Gastrocnemius medialis (tissue), 4 donors: ENCODE measurements around the gene XIRP1. TPM values are rescaled to one million over a fixed set of nuclear protein-coding genes. Genes with fewer than 3 reads are reported as not detected.

Source experiments
- ATAC-seq, 2 donors: fragments of 150-250 bp; one replicate each; pipeline ENCODE4 v1.9.1; 2016
- DNase-seq, 2 donors: peaks; one replicate each; pipeline ENCODE4 v3.0.0-alpha.2; 2019
- H3K27ac ChIP-seq, 4 donors: fragments of 200-600 bp; sonication (generic); 1 replicate in 1 of 4; 2 replicates in 3 of 4; pipeline ENCODE4 v1.5.1; 2016 to 2018; ENCODE audit warnings: mild to moderate bottlenecking in 2 of 4, moderate library complexity in 1 of 4
- H3K27me3 ChIP-seq, 3 donors: fragments of 200-600 bp; sonication (generic) in 2 of 3; 1 replicate in 1 of 3; 2 replicates in 2 of 3; pipeline versions ENCODE4 v1.5.1 to v1.6.0; 2016 to 2019; ENCODE audit warnings: mild to moderate bottlenecking in 1 of 3, moderate library complexity in 1 of 3
- H3K36me3 ChIP-seq, 2 donors: fragments of 200-600 bp; sonication (generic) in 1 of 2; one replicate each; pipeline ENCODE4 v1.5.1; 2017 to 2018
- H3K4me1 ChIP-seq, 2 donors: fragments of 200-600 bp; sonication (generic) in 1 of 2; one replicate each; pipeline ENCODE4 v1.5.1; 2016 to 2017; ENCODE audit warnings: mild to moderate bottlenecking in 2 of 2
- H3K4me3 ChIP-seq, 4 donors: fragments of 200-600 bp; sonication (generic) in 3 of 4; 1 replicate in 1 of 4; 2 replicates in 3 of 4; pipeline ENCODE4 v1.5.1; 2016 to 2019; ENCODE audit warnings: mild to moderate bottlenecking in 2 of 4
- H3K9me3 ChIP-seq, 3 donors: fragments of 200-600 bp; sonication (generic) in 2 of 3; 1 replicate in 1 of 3; 2 replicates in 2 of 3; pipeline ENCODE4 v1.5.1; 2016 to 2019
- POLR2A ChIP-seq, 2 donors: fragments of 450-650 bp; IDR thresholded peaks; one replicate each; pipeline ENCODE4 v1.6.1; 2017; ENCODE audit warnings: antibody characterized with exemption in 2 of 2, mild to moderate bottlenecking in 2 of 2, moderate library complexity in 2 of 2
- in situ Hi-C, 4 donors: fragments of 200-750 bp; cut with MboI; loops; one replicate each; pipeline versions ENCODE4 v1.15.0 to v1.8.0; 2017; ENCODE audit warnings: low sequenced_read_pairs in 4 of 4
- intact Hi-C: fragments of 100-400 bp; cut with DNase I; formaldehyde crosslinking; loops from one replicate; pipeline ENCODE4 v1.15.1; 2023; ENCODE audit warnings: low total_unique reads
- microRNA-seq, 2 donors: library from miRNA; unstranded; fragments of <30 nt; microRNA quantifications; one replicate each; pipeline ENCODE4, GENCODE V29; 2016; ENCODE audit warnings: borderline replicate concordance in 2 of 2
- total RNA-seq, 4 donors: library from RNA; depleted of rRNA; stranded (reverse); fragments of >200 nt; gene quantifications; one replicate each; pipeline versions ENCODE4 v1.1.0 to v1.2.3, GENCODE V29; 2016
- TF ChIP-seq, protein P1 (sequence below), 5 experiments: fragments of 450-650 bp in 3 of 5; fragments of 200-600 bp in 2 of 5; sonication (generic) in 2 of 5; IDR thresholded peaks in 4 of 5; conservative IDR thresholded peaks in 1 of 5; 1 replicate in 4 of 5; 2 replicates in 1 of 5; pipeline ENCODE4 v1.5.1; 2016 to 2019; ENCODE audit warnings: antibody characterized with exemption in 5 of 5, mild to moderate bottlenecking in 3 of 5, moderate library complexity in 3 of 5

Gene XIRP1
- total RNA-seq, 4 donors from 2014 or later: 52.4 to 329 (median 128) TPM

- in situ Hi-C loops: no loop called here
- Histone ChIP-seq H3K27me3 (no peaks in the 10 kb centered on the region), H3K36me3 (peaks cover 0 to under 1% of the 10 kb centered on the region in 2 donors), H3K4me3 (no peak overlapping the region), H3K27ac (peak overlapping the region in 1 of 4 donors; percentile 66), H3K9me3 (no peaks in the 10 kb centered on the region), H3K4me1 (peaks cover 10 to 17% of the 10 kb centered on the region in 2 donors)
- intact Hi-C loops: no loop called here
- ATAC-seq (no peak), DNase-seq (no peak)
- TF ChIP-seq POLR2A (IDR thresholded peaks at IDR 0.05): no peak
- TF ChIP-seq, protein P1, sequence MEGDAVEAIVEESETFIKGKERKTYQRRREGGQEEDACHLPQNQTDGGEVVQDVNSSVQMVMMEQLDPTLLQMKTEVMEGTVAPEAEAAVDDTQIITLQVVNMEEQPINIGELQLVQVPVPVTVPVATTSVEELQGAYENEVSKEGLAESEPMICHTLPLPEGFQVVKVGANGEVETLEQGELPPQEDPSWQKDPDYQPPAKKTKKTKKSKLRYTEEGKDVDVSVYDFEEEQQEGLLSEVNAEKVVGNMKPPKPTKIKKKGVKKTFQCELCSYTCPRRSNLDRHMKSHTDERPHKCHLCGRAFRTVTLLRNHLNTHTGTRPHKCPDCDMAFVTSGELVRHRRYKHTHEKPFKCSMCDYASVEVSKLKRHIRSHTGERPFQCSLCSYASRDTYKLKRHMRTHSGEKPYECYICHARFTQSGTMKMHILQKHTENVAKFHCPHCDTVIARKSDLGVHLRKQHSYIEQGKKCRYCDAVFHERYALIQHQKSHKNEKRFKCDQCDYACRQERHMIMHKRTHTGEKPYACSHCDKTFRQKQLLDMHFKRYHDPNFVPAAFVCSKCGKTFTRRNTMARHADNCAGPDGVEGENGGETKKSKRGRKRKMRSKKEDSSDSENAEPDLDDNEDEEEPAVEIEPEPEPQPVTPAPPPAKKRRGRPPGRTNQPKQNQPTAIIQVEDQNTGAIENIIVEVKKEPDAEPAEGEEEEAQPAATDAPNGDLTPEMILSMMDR (IDR thresholded peaks at IDR 0.05 in 4 of 5, conservative IDR thresholded peaks at IDR 0.05 in 1 of 5): no peak
Measured at GRCh38 chr3:39136533-39137434, 55.6 kb downstream of the XIRP1 start.

- no peak for DNase-seq
- peak; percentile 35 to 61 for ATAC-seq
- H3K27me3 ChIP-seq: no peaks in the 10 kb centered on the region
- peak overlapping the region; percentile 41 to 66 (median 64) for H3K27ac ChIP-seq
- no peaks in the 10 kb centered on the region for H3K9me3 ChIP-seq
- intact Hi-C loops (no loop called here), in situ Hi-C loops (no loop called here)
- peaks cover 0 to 2% of the 10 kb centered on the region in 2 donors for H3K4me1 ChIP-seq
- H3K4me3 ChIP-seq: no peak overlapping the region
- TF ChIP-seq POLR2A (IDR thresholded peaks at IDR 0.05): peak in 1 of 2 donors; percentile 4
- TF ChIP-seq, protein P1 (IDR thresholded peaks at IDR 0.05 in 4 of 5, conservative IDR thresholded peaks at IDR 0.05 in 1 of 5): no peak
- no peaks in the 10 kb centered on the region for H3K36me3 ChIP-seq
Measured at GRCh38 chr3:39135170-39135805, 57.1 kb downstream of the XIRP1 start.

GRCh38 chr3:39134305-39134704 is 58.1 kb downstream of the XIRP1 start:
- ATAC-seq (no peak), DNase-seq (no peak)
- H3K27ac ChIP-seq: peak overlapping the region in 2 of 4 donors; percentile 41 to 57
- H3K27me3 ChIP-seq: no peaks in the 10 kb centered on the region
- TF ChIP-seq POLR2A (IDR thresholded peaks at IDR 0.05): no peak
- TF ChIP-seq, protein P1 (IDR thresholded peaks at IDR 0.05 in 4 of 5, conservative IDR thresholded peaks at IDR 0.05 in 1 of 5): no peak
- intact Hi-C loops (no loop called here), in situ Hi-C loops (no loop called here)
- H3K9me3 ChIP-seq: no peaks in the 10 kb centered on the region
- no peaks in the 10 kb centered on the region for H3K36me3 ChIP-seq
- H3K4me3 ChIP-seq: no peak overlapping the region
- H3K4me1 ChIP-seq: no peaks in the 10 kb centered on the region

- Histone ChIP-seq H3K9me3 (no peaks in the 10 kb centered on the region), H3K4me1 (no peaks in the 10 kb centered on the region), H3K36me3 (no peaks in the 10 kb centered on the region), H3K4me3 (no peak overlapping the region), H3K27me3 (no peaks in the 10 kb centered on the region), H3K27ac (peak overlapping the region in 1 of 4 donors; percentile 57)
- in situ Hi-C loops: no loop called here
- no peak for DNase-seq
- ATAC-seq: no peak
- no peak for TF ChIP-seq POLR2A (IDR thresholded peaks at IDR 0.05)
- TF ChIP-seq, protein P1 (IDR thresholded peaks at IDR 0.05 in 4 of 5, conservative IDR thresholded peaks at IDR 0.05 in 1 of 5): no peak
- intact Hi-C loops: no loop called here
Measured at GRCh38 chr3:39133822-39134221, 58.6 kb downstream of the XIRP1 start.

Small RNA genes within 50 kb of the gene (microRNA-seq; reads per million reads assigned to microRNA genes)
- 0 reads per million in 2 donors for gene MIR6822

Other genes starting within 250 kb of the XIRP1 start
- gene SCN11A, start 140.7 kb downstream of the XIRP1 start, total RNA-seq: under 1 TPM in 1 of 4 donors, not detected in 3; 0.04 TPM
- 10 to 100 TPM; 14.8 to 26.5 (median 19.8) TPM for gene WDR48, start 140.6 kb downstream of the XIRP1 start, total RNA-seq
- gene GORASP1, start 85.0 kb downstream of the XIRP1 start, total RNA-seq: 10 to 100 TPM; 34.3 to 81.9 (median 38.5) TPM
- gene TTC21A, start 84.9 kb downstream of the XIRP1 start, total RNA-seq: 1 to 10 TPM in 2 of 4 donors, under 1 TPM in 2; 0.33 to 4.3 (median 1.1) TPM
- gene CSRNP1, start 39.0 kb downstream of the XIRP1 start, total RNA-seq: 10 to 100 TPM; 27.5 to 66.8 (median 42.3) TPM
- gene CX3CR1, start 87.4 kb upstream of the XIRP1 start, total RNA-seq: under 1 TPM; 0.25 to 0.49 (median 0.35) TPM
- gene CCR8, start 137.1 kb upstream of the XIRP1 start, total RNA-seq: not detected
- gene SLC25A38, start 190.8 kb upstream of the XIRP1 start, total RNA-seq: 10 to 100 TPM; 43.8 to 51.2 (median 48.2) TPM
- 100 to 1,000 TPM; 644 to 857 (median 730) TPM for gene RPSA, start 214.1 kb upstream of the XIRP1 start, total RNA-seq